Regular cardiac myocyte (primary cell): Measurements from ENCODE around the gene CNOT11. TPM values are rescaled to one million over a fixed set of nuclear protein-coding genes. Genes with fewer than 3 reads are reported as not detected.

Source experiments
- total RNA-seq: library from RNA; depleted of rRNA; stranded (reverse); fragments of >200 nt; gene quantifications from 2 replicates; pipeline ENCODE4 v1.2.3, GENCODE V29; 2014

The CNOT11 gene
- total RNA-seq = 14.1 and 29.9 TPM in 2 replicates

GRCh38 chr2:101252408-101253012 is at the start of gene CNOT11:
CNOT11 (plus strand) TSS chr2:101252886; CDS start chr2:101252965, 79 bp downstream.

GRCh38 chr2:101308432-101309210 is 55.9 kb downstream of the CNOT11 start, which contains the start of gene RNF149:
RNF149 (minus strand) TSS chr2:101308701; CDS start chr2:101308588, 113 bp downstream.

Other genes starting within 250 kb of the CNOT11 start
- gene TBC1D8, start 101.5 kb upstream of the CNOT11 start, total RNA-seq = 5.8 and 9.0 TPM in 2 replicates
- 42.2 and 63.7 TPM in 2 replicates for gene RNF149, start 55.8 kb downstream of the CNOT11 start, total RNA-seq
- gene CREG2, start 134.6 kb downstream of the CNOT11 start, total RNA-seq = 0.38 and 1.1 TPM in 2 replicates
- gene RFX8, start 222.2 kb downstream of the CNOT11 start, total RNA-seq = 5.6 and 6.7 TPM in 2 replicates